Large intestine (tissue), 3 donors: Measurements from ENCODE around the gene SEC11A. TPM values are rescaled to one million over a fixed set of nuclear protein-coding genes. Genes with fewer than 3 reads are reported as not detected.
"Not testable (repeated sequence)": the region's sequence is repeated elsewhere in the genome, so short reads cannot be mapped to it uniquely, and the experiment has no call there.

Source experiments
- DNase-seq, 2 donors: peaks; one replicate each; pipeline versions ENCODE4 v3.0.0 to v3.0.0-alpha.2; 2013
- H3K27ac ChIP-seq: one replicate; pipeline ENCODE4 v1.5.1; 2013; ENCODE audit warnings: low read length
- H3K27me3 ChIP-seq: 2 replicates; pipeline ENCODE4 v1.6.1; 2013; ENCODE audit warnings: low read length; ENCODE audit not compliant: control insufficient read depth, insufficient read depth
- H3K36me3 ChIP-seq: 2 replicates; pipeline ENCODE4 v1.6.1; 2013; ENCODE audit warnings: low read length; ENCODE audit not compliant: control insufficient read depth, insufficient read depth
- H3K4me1 ChIP-seq: one replicate; pipeline ENCODE4 v1.6.1; 2013; ENCODE audit warnings: low read length; ENCODE audit not compliant: control insufficient read depth, insufficient read depth
- H3K4me3 ChIP-seq: one replicate; pipeline ENCODE4 v1.5.1; 2013; ENCODE audit warnings: low read length
- H3K9me3 ChIP-seq: one replicate; pipeline ENCODE4 v1.6.1; 2013; ENCODE audit warnings: mild to moderate bottlenecking, low read depth, low read length, moderate library complexity; ENCODE audit not compliant: control insufficient read depth
- WGBS: methylation state at CpG from one replicate; pipeline ENCODE4 v1.1.5; 2013; ENCODE audit warnings: low lambda C conversion rate; ENCODE audit not compliant: insufficient coverage; 5-methylcytosine and 5-hydroxymethylcytosine counted together
- polyA plus RNA-seq: library from polyadenylated mRNA; unstranded; fragments of 120-200 nt; gene quantifications from one replicate; pipeline ENCODE4 v1.2.1, GENCODE V29; 2013

SEC11A gene
- polyA plus RNA-seq, 1 donor = 156 TPM

DNA sequence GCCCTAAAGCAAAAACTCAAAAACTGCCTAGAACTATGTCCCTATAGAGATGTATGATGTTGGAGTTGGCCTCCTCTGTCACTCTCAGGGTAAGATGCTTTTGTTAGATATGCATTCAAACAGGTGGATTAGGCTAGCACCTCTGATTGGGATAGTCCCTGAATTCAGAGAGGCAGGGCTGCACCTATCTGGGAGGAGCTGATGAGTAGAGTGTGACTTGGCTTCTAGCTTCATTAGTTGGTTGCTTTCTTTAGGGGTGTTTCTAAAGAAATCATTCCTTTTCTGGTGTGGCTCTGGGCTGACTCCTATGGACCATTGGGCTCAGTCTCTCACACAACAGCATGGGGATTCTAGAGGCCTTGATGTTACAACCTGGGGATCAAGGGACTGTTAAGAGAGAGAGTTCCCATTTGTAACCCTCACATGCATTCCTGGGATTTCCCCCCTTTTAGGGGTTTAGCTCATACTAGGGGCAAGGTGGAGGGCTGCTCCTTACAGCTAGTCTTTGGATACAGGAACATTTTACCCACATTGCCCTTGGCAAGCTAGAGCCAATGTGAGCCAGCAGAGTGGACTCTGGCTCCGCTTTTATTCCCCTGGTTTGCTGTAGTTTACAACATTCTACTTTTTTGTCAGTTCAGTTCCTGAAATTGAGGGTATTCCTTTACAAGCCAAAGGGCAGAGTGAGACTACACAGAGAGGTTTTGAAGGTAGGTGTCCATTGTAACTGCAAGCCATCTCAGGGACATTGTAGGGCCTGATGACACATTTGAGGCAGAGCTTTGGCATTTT lies 40.0 kb upstream of the SEC11A start:
- 20% methylated on average over 1 of the region's 1 CpG for WGBS
- H3K4me3 ChIP-seq = no peak overlapping the region
- H3K27ac ChIP-seq = peak overlapping the region; percentile 30
- no peaks in the 10 kb centered on the region for H3K36me3 ChIP-seq
- no peaks in the 10 kb centered on the region for H3K9me3 ChIP-seq
- H3K27me3 ChIP-seq = no peaks in the 10 kb centered on the region
- DNase-seq = peak; percentile 19 to 52
- H3K4me1 ChIP-seq = peaks cover 51% of the 10 kb centered on the region

GRCh38 chr15:84754889-84755288 lies 39.0 kb upstream of the SEC11A start:
- H3K27ac ChIP-seq, H3K9me3 ChIP-seq, H3K36me3 ChIP-seq, H3K27me3 ChIP-seq, H3K4me3 ChIP-seq, DNase-seq: not testable (repeated sequence)
- WGBS = no CpG with 5 or more reads among the region's 4 CpGs
- peaks cover 56% of the 10 kb centered on the region for H3K4me1 ChIP-seq

DNA sequence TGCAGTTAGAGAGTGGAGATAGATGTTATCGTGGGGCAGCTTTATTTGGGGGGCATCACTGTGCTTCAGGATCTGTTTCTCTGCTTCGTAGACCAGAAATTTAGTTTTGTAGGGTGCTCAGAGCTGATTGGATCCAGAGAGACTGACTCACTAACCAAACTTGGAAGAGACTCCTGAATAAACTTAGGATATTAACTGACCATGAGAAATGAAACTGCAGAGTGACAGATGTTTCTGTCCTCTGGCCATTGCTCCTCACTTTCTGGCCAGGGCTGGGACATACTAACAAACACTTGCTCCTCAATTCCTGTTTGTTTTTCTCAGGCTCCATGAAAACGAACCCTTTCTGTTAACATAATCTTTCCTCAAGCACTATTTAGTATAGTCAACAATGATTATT lies 36.8 kb upstream of the SEC11A start:
- H3K4me3 ChIP-seq = no peak overlapping the region
- WGBS = 60% methylated on average over 1 of the region's 3 CpGs
- H3K27me3 ChIP-seq = no peaks in the 10 kb centered on the region
- DNase-seq = no peak
- H3K27ac ChIP-seq = no peak overlapping the region
- H3K36me3 ChIP-seq = no peaks in the 10 kb centered on the region
- H3K4me1 ChIP-seq = peaks cover 45% of the 10 kb centered on the region
- H3K9me3 ChIP-seq = no peaks in the 10 kb centered on the region

GRCh38 chr15:84752195-84752594 lies 36.3 kb upstream of the SEC11A start:
- no peaks in the 10 kb centered on the region for H3K9me3 ChIP-seq
- no peak overlapping the region for H3K27ac ChIP-seq
- no peaks in the 10 kb centered on the region for H3K36me3 ChIP-seq
- H3K4me3 ChIP-seq = no peak overlapping the region
- peaks cover 45% of the 10 kb centered on the region for H3K4me1 ChIP-seq
- DNase-seq = no peak
- WGBS = no CpG with 5 or more reads among the region's 1 CpG
- no peaks in the 10 kb centered on the region for H3K27me3 ChIP-seq

GRCh38 chr15:84751721-84752120 lies 35.8 kb upstream of the SEC11A start:
- not testable (repeated sequence) for H3K27me3 ChIP-seq, DNase-seq, H3K4me3 ChIP-seq, H3K9me3 ChIP-seq, H3K27ac ChIP-seq, H3K36me3 ChIP-seq
- H3K4me1 ChIP-seq = peaks cover 45% of the 10 kb centered on the region
- no CpG with 5 or more reads among the region's 6 CpGs for WGBS

DNA sequence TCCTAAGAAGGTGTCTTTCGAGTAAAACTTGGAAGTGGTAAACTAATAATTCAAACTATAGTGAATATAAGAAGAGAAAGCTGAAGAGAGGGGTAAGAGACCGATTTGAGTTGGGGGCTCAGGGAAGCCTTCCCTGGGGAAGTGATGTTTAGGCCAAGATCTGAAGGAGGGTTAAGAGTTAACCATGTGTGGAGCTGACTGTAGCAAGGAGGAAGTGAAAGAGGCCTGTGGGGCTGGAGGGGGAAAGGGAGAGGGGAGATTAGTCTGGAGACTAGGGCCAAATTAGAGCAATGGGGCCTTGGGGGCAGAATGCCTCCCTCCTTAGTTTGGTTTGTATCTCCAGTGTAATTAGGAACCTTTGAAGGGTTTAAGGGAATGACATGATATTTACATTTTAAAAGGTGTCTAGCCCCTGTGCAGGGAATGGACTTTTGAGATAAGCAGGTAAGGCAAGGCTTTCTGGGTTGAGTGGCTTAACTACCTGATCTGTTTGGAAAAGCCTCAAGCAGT lies 34.7 kb upstream of the SEC11A start:
- WGBS = 13% methylated on average over 2 of the region's 2 CpGs
- peak overlapping the region; percentile 14 for H3K27ac ChIP-seq
- H3K9me3 ChIP-seq = no peaks in the 10 kb centered on the region
- no peaks in the 10 kb centered on the region for H3K36me3 ChIP-seq
- H3K4me3 ChIP-seq = peak overlapping the region; percentile 0
- peaks cover 44% of the 10 kb centered on the region for H3K4me1 ChIP-seq
- H3K27me3 ChIP-seq = no peaks in the 10 kb centered on the region
- DNase-seq = peak in 1 of 2 donors; percentile 51

DNA sequence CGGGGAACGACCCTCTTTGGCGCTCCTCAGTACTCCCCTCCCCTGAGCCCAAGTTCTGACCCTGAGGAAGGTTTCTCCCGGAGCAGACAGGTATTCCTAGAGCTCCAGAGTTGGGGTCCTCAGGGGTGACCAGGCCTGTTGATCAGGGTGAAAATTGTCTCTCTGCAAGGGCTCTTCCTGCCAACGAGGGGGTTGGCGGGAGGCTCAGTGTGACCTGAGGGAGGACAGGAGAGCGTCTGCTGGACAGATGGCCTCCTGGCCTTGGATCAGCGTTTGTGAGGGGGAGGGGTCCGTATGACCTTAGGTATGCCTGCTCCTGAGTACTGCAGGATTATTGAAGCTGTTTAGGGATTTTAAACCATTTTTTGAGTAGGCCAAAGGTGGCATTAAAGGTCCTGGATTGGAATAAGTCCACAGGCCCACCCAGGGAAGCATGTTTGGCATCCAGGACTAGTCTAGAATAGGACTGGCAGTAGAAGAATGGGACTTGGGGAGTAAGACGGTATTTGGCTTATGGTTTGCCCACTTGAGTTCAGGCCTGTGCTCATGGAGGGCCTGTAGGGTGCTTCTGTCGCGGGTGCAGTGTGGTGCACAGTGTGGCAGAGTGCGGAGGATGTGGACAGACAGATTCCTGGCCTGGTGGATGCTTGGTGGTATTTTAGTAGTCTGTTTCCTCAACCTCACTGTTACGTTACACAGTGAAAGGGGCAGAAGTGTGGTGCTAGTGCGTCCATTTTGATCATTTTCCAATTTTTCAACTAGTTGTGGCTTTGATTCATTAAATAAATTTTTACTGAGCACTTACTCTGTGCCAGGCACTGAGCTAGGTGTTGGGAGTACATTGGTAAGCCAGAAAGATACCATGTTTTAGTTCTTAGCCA lies 33.4 kb upstream of the SEC11A start:
- WGBS = no CpG with 5 or more reads among the region's 15 CpGs
- H3K27ac ChIP-seq = peak overlapping the region; percentile 87

DNA sequence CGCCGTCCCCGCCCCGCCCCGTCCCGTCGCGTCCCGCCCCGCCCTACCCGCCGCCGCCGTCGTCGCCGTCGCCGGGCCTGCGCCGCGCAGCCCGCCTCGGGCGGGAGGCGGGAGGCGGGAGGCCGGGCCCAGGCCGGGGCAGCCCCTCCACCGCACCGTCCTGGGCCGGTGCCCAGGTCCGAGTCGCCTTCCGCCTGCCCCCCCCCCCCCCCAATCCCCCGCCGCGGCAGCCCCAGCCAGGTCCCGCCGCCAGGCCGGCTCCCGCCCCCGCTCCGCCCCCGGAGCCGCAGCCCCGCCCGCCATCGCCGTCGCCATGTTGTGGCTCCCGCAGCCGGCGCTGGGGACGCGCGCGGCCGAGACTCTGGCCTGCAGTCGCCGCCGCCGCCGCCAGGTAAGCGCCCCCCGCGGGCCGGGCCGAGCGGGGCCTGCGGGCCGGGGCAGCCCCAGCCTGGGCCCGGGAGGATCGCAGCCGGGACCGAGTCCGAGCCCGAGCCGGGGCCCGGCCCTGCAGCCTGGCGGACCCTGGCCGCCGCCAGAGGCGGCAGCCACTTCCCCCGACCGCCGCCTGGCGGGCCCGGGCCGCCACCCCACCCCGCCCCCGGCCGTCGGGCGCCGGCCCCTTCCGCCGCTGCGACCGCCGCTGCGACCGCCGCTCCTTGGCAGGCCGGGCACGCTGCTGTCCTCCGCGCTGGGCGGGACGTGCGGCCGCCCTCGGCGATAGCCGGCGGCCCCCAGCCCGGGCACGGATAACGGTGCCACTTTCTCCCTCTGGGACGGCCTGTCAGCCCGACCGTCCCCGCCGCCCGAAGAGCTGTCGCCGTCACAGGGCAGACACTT lies 32.6 kb upstream of the SEC11A start, which contains the start of gene ZNF592:
ZNF592 (plus strand) TSS at position 319 of the 837 bp plus-strand sequence. CDS start 34,084 bp downstream, outside the sequence.
- Histone ChIP-seq H3K4me1 (peaks cover 30% of the 10 kb centered on the region), H3K36me3 (no peaks in the 10 kb centered on the region)

More for the DNA sequence above, 33.4 kb upstream of the SEC11A start:
- Histone ChIP-seq H3K4me3 (peak overlapping the region; percentile 91), H3K27me3 (no peaks in the 10 kb centered on the region), H3K4me1 (peaks cover 36% of the 10 kb centered on the region), H3K9me3 (no peaks in the 10 kb centered on the region), H3K36me3 (no peaks in the 10 kb centered on the region)
- DNase-seq = peak in 1 of 2 donors; percentile 60

DNA sequence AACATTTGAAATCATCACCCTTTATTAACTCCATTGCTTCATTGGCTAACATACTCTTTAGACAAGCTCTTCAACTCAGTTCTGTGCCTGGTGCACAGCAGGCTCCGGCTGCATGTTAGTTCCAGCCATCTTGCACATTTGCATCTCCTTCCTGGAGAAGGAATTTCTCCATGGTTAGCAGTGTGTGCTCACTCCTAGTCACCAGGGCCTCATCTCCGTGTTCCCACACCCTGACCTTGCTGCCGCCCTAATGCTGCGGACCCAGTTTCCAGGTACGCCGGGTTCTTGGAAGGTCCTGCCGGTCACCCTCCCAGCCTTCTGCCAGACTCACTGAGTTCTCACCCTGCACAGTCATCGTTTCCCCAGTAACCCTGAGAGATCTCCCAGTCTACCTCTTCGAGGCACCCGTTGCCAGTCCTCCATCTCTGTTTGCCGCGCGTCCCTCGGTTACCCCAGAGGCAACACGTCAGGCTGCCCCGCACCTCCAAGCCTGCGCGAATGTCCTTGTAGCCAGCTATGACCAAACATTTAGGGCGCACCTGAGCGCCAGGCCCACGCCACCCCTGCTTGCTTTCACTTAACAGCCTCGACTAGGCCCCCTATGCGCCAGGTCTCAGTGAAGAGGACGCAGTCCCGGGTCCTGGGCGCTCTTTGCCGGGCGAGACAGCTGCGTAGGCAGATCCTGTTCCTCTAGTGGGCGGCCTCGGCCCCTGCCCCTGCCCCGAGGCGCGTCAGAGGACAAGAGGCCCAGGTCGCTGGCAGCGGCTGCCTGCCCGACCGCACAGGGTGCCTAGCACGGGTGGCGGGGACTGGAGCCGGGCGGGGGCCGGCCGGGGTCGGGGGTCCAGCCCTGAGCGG lies 31.7 kb upstream of the SEC11A start:
- no peaks in the 10 kb centered on the region for H3K36me3 ChIP-seq
- peaks cover 22% of the 10 kb centered on the region for H3K4me1 ChIP-seq
- DNase-seq = peak; percentile 73 to 91
- no CpG with 5 or more reads among the region's 46 CpGs for WGBS
- peak overlapping the region; percentile 100 for H3K27ac ChIP-seq
- H3K4me3 ChIP-seq = peak overlapping the region; percentile 83
- no peaks in the 10 kb centered on the region for H3K9me3 ChIP-seq
- no peaks in the 10 kb centered on the region for H3K27me3 ChIP-seq

More for the DNA sequence above, 32.6 kb upstream of the SEC11A start, which contains the start of gene ZNF592:
- DNase-seq = peak; percentile 56 to 88
- no peaks in the 10 kb centered on the region for H3K27me3 ChIP-seq
- H3K9me3 ChIP-seq = no peaks in the 10 kb centered on the region
- no CpG with 5 or more reads among the region's 127 CpGs for WGBS
- peak within 1 kb of the TSS; percentile 100 for H3K27ac ChIP-seq
- H3K4me3 ChIP-seq = peak within 1 kb of the TSS; percentile 91
